Activated T-cell treated with anti-CD3 and anti-CD28 coated beads, Interleukin-2, amount 50 U/mL, for 48 hours (primary cell): ENCODE measurements around the gene SLC8A2.

Experiments
- DNase-seq, 2 experiments: peaks; one replicate each; pipeline ENCODE4 v3.0.0-alpha.2; 2020

SLC8A2 gene

GRCh38 chr19:47485210-47485609 is 13.5 kb upstream of the SLC8A2 start:
- no peak for DNase-seq

DNA sequence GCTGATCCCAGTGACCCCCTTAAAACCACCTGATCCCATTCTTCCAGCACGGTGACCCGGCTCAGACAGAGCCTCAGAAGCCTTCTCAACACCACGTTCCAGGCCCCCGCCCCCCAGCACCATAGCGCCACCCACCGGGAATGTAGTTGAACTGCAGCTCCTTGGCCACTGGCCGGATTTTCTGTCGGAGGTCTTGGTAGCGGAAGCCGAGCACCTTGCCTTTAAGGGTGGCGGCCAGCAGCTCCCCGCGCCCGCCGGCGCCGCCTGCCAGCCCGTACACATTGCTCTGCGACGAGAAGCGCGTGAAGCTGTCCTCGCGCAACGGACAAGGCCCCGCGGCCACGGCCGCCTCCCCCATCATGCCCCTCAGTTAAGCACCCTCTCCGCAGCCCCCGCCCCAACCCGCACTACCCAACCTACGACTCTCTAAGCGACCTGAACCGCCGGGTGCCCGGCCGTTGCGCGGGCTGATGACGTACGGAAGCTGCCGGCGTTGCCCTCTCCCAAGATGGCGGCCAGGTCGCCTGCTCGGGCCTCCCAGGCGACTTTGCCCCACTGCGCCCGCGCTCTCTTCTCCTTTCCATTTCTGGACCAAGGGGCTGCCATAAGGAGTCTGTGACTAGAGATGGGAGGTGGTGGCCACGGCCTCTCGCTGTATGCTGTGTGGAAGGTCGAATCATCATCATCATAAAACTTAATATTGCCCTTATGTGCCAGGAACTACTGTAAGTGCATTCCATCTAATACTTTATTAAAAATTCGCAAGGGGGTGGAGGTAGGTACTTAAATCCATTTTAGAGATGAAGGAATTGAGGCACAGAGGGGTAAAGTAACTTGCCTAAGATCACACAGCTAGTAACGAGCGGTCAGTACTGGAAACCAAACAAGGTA is 12.4 kb upstream of the SLC8A2 start, which contains the start of gene KPTN:
Gene KPTN, minus strand, starts transcription at position 420 of the 891 bp plus-strand sequence. Its CDS starts 59 bp downstream, at position 361.
- DNase-seq = peak; percentile 95 to 97

GRCh38 chr19:47483200-47483599 is 11.5 kb upstream of the SLC8A2 start:
- no peak for DNase-seq

DNA sequence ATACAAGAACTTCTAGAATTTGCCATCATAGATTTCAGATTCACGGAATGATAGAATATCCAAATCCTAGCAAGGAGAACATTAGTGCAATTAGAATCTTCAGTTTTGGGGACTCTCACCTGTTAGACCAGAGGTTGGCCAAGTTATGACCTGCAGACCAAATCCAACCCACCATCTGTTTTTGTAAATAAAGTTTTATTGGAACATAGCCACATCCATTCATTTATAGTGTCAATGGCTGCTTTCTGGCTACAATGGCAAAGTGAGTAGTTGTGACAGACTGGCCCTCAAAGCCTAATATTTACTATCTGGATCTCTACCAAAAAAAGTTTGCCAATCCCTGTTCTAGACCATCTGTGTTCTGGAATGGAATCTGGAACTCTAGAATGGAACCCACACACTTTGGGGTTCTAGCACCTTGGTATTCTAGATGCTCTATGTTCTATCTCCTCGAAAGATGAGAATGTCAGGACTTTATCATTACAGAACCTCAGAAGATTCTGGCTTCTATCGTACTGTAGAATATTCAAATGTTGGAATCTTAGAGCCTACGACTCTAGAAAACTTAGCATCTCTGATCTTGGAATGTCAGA is 9.9 kb upstream of the SLC8A2 start:
- no peak for DNase-seq

GRCh38 chr19:47480658-47481057 is 9.0 kb upstream of the SLC8A2 start:
- no peak for DNase-seq

DNA sequence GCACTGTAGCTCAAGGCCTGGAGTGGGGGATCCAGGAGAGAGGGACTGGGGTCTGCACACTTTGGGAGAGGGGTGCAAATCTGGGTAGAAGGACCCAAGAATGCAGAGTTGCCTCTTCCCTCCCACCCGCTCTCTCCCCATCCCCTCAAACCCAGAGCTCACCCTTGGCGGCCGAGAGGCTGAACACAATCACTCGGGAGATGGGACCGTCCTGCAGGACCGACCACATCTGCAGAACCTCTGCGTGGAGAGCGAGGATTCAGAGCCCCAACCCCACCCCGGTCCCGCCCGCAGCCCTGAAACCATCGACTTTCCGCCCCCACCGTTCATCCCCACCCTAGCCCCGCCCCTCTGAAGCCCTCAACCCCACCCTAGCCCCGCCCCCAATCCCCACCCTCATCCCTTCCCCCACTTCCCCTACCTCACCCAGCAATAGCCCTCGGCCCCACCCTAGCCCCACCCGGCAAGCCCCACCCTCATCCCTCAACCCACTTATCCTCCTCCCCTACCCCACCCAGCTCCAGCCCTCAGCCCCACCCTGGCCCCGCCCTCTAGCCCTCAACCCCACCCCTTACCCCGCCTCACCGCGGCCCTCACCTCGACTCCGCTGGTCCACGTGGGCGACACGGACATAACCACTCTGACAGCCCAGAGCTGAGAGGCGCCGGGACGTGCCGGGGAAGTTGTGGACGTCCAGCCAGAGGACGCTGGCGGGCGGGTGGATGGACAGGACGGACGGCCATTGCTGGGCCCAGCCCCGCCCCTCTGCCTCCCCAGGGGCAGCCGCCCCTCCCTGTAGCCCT is 8.2 kb upstream of the SLC8A2 start:
- DNase-seq = no peak

GRCh38 chr19:47476438-47476972 is 4.8 kb upstream of the SLC8A2 start:
- DNase-seq = no peak

DNA sequence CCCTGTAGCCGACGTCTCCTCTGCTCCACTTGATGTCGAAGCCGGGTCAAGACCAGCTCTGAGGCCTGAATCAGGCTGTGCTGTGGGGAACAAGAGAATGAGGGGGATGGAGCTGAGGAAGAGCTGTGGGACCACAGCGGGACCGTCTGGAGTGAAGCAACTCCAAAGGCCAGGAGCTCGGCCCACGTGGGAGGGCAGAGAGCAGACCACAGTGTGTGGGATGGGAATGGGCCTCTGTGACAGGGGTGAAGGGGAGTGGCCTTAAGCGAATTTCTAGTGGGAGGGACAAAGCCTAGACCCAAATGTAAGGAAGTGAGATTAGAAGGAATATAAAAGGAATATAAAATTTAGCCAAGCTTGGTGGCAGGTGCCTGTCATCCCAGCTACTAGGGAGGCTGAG is 3.8 kb upstream of the SLC8A2 start:
- no peak for DNase-seq

GRCh38 chr19:47473336-47473735 is 1.6 kb upstream of the SLC8A2 start:
- DNase-seq = no peak

GRCh38 chr19:47471381-47471732 is 336 bp downstream of the SLC8A2 start:
- no peak for DNase-seq

GRCh38 chr19:47470447-47471195 is 1.1 kb downstream of the SLC8A2 start:
- no peak for DNase-seq

- DNase-seq = no peak
Measured at GRCh38 chr19:47469719-47470118, 2.0 kb downstream of the SLC8A2 start.

DNA sequence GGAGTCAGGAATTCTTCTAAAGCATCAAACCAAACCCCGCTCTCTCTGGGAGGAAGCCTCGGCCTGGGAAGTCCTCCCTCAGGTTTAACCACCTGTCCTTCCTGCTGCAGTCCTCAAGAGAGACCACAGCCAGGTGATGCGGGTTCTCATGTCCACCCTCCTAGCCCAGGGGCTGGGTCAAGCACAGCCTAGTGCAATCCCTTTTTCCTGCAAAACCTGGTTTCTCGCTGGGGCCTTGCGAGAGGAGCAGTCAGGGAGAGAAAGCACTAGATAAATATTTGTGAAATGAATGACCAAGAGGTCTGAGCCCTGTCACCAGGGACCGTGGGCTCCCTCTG is 2.4 kb downstream of the SLC8A2 start:
- DNase-seq = no peak

GRCh38 chr19:47467914-47468313 is 3.8 kb downstream of the SLC8A2 start:
- DNase-seq = no peak

DNA sequence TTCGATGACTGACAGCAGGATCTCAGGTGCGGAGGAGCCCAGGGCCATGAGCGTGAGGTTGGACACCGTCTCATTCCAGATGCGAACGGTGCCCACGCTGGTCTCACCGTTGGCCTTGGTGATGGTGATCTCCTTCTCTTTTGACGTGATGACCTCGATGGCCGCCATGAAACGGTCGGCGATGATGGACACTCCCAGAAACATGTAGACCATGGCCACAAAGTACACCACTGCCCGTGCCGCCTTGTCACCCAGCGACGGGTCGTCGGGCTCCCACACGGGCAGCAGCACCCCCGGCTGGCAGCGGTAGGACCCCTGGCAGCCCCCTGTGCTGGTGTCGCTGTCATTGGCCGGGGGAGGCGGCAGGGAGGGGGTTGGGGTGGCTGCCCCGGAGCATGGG is 5.7 kb downstream of the SLC8A2 start:
- DNase-seq = no peak

GRCh38 chr19:47464675-47465419 is 6.8 kb downstream of the SLC8A2 start:
- DNase-seq = no peak

DNA sequence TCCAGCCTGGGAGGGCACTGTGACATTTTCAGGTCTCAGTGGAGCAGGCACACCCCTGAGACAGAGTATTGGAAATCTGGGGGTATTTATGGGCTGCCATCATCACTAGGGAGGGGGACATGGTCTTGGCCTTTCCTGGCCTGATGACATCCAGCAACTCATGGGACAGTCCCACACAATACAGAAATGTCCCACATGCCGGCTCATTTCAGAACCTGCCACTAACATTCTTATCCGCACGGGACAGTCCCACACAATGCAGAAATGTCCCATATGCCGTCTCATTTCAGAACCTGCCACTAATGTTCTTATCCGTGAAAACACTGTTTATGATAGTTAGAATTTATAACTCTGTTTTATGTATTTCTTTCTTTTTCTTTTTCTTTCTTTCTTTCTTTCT is 9.8 kb downstream of the SLC8A2 start:
- no peak for DNase-seq

DNA sequence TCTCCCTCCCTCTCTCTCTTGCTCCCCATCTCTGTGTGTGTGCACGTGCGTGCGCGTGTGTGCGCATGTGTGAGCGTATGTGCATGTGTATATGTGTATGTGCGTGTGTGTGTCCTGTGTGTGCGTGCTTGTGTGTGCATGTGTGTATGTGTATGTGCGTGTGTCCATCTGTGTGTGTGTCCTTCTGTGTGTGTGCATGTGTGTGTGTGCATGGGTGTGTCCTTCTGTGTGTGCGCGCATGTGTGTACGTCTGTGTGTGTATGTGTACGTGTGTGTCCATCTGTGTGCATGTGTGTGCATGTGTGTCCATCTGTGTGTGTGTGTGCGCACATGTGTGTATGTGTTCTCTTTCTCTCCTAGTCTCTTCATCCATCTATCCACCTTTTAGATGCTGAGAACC is 12.2 kb downstream of the SLC8A2 start:
- no peak for DNase-seq

DNA sequence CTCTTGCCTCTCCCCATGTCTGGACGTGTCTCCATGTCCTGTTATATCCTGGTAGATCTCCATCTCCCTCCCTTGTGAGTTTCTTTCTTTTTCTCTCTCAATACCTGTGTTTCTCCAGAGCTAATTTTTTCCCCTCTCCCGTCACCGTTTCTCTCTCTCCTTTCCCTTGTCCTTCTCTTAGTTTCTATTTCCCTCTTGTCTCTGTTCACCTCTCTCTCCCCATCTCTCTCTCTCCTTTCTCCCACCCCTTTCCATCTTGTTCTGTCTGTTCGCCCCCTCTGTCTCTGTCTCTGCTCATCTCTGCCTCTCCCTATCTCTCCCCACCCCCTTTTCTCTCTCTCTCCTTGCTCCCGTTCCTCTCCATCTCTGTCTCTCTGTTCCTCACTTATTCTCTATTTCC is 13.0 kb downstream of the SLC8A2 start:
- no peak for DNase-seq

- no peak for DNase-seq
Measured at GRCh38 chr19:47456721-47457474, 14.8 kb downstream of the SLC8A2 start.

DNA sequence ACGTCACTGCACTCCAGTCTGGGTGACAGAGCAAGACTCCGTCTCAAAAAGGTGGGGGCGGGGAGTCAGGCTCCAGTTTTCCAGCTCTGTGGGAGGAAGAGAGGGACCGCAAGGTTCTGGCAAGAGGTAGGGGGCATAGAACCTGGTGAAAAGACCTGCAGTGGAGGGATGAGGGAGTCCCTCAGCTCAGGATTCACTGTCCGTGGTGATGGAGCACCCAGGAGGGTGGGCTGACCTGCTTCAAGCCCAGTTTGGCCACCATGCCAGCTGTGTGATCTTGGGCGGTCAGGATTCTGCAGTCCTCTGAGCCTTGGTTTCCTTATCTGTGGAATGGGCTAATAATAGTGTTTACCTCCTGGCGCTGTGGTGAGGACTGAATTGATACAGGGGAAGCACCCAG is 21.2 kb downstream of the SLC8A2 start:
- no peak for DNase-seq
